SU-DHL-6 (cell line): ENCODE measurements around the gene TGFA.

Experiments used
- CTCF ChIP-seq: fragments of 200-600 bp; sonication (generic); IDR thresholded peaks from one replicate; pipeline ENCODE4 v1.5.1; 2017; ENCODE audit warnings: antibody characterized with exemption, mild to moderate bottlenecking, low read length, moderate library complexity; ENCODE audit not compliant: insufficient read depth, poor library complexity, severe bottlenecking
- EZH2phosphoT487 ChIP-seq: fragments of 200-600 bp; sonication (generic), shearing (Covaris generic); conservative IDR thresholded peaks from 2 replicates; pipeline ENCODE4 v1.6.1; 2018; ENCODE audit warnings: mild to moderate bottlenecking, antibody characterized with exemption, low read length, moderate library complexity, mixed read lengths

GRCh38 chr2:70496819-70497218 lies 56.8 kb downstream of the TGFA start:
- no peak for TF ChIP-seq CTCF
- no peak for TF ChIP-seq EZH2phosphoT487
